ENCODE results near the gene FXYD6.

The FXYD6 gene

GRCh38 chr11:117909611-117910382, 33.3 kb upstream of the FXYD6 start:
- Mint-ChIP-seq H3K36me3 (ENCODE audit: low read depth) (no peaks in the 10 kb centered on the region), H3K4me3 (no peak overlapping the region), H3K9me3 (no peaks in the 10 kb centered on the region), H3K4me1 (peaks cover 34% of the 10 kb centered on the region), H3K27me3 (ENCODE audit: low read depth, poor library complexity) (peaks cover 29% of the 10 kb centered on the region), H3K27ac (no peak overlapping the region)
- TF ChIP-seq CTCF (IDR thresholded peaks at IDR 0.05) = no peak
- DNase-seq = no peak

DNA sequence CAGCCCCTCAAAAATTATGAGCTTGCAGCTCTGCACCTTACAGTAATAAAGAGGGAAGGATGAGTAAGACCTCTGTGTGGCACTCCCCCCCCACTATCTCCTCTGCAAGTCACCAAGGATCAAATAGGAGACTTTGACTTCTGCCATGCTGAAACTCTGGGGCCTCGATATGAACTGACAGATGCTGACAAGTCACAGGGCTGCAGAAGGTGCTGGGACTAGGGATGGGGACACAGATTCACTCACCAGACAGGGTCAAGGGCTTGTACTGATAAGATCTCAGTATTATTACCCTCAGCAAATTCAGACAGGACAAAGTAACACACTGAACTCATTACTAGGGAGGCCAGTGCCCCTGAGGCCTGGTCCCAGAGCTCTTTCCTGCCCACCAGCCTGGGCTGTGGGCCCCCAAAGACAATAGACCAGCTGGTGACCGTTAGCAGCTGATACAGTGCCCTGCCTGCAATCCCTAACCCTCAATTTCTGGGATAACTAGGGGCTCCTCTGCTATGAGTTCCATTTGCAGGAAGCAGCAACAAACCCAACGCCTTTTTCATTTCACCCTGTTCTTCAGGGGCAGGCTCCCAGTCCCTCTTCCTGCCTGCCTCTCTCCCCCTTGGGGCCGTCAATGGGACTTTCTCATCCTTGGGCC, 32.6 kb upstream of the FXYD6 start:
- Mint-ChIP-seq H3K27ac (no peak overlapping the region), H3K36me3 (ENCODE audit: low read depth) (no peaks in the 10 kb centered on the region), H3K27me3 (ENCODE audit: low read depth, poor library complexity) (peaks cover 29% of the 10 kb centered on the region), H3K4me1 (peaks cover 26% of the 10 kb centered on the region), H3K4me3 (no peak overlapping the region), H3K9me3 (no peaks in the 10 kb centered on the region)
- DNase-seq = no peak
- TF ChIP-seq CTCF (IDR thresholded peaks at IDR 0.05) = no peak

- no peak for DNase-seq
- no peak overlapping the region for H3K27ac Mint-ChIP-seq
- no peaks in the 10 kb centered on the region for H3K36me3 Mint-ChIP-seq (ENCODE audit: low read depth)
- peak overlapping the region; percentile 45 for H3K4me3 Mint-ChIP-seq
- H3K4me1 Mint-ChIP-seq = peaks cover 24% of the 10 kb centered on the region
- H3K27me3 Mint-ChIP-seq (ENCODE audit: low read depth, poor library complexity) = peaks cover 29% of the 10 kb centered on the region
- no peaks in the 10 kb centered on the region for H3K9me3 Mint-ChIP-seq
- TF ChIP-seq CTCF (IDR thresholded peaks at IDR 0.05) = no peak
Observed at GRCh38 chr11:117908109-117908895, 31.8 kb upstream of the FXYD6 start.

DNA sequence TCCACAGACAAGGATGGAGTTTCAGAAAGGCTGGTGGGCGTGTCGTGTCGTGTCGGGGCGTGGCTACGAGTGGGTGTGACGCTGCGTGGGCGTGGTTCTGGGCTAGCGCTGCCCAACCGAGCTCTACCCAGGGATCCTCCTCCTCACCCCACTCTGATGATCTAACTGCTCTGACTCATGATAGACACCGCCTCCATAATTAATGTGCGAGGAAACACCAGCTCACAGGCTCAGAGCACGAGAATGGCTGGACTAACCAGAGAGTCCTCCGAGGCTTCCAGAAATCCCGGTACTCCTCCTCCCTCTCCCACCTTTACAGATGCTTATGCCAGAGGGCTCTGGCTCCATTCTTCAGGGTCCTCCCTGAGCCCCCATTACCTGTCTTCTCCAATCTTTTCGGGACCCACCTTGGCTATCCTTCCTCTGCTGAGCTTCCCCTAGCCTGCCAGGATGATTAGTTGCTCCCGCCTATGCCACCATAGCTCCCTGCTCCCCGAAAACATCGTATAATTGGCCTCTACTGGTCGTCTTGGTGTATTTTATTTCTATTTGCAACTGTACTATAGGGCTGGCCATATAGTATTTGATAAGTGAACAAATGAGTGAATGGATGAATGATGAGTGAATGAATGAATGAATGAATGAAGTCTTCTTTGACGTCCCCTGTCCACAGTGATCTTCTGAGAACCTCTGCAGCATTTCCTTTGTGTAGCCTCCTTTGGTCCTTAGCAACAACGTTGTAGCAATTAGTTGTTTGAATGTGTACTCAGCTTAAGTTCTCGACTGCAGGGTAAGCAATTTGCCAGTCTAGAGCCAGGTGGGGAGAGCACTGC, 31.0 kb upstream of the FXYD6 start:
- peak; percentile 92 for DNase-seq
- no peak for TF ChIP-seq CTCF (IDR thresholded peaks at IDR 0.05)
- H3K4me3 Mint-ChIP-seq = peak overlapping the region; percentile 45
- no peaks in the 10 kb centered on the region for H3K9me3 Mint-ChIP-seq
- H3K36me3 Mint-ChIP-seq (ENCODE audit: low read depth) = no peaks in the 10 kb centered on the region
- peaks cover 31% of the 10 kb centered on the region for H3K27me3 Mint-ChIP-seq (ENCODE audit: low read depth, poor library complexity)
- peak overlapping the region; percentile 58 for H3K27ac Mint-ChIP-seq
- peaks cover 24% of the 10 kb centered on the region for H3K4me1 Mint-ChIP-seq

DNA sequence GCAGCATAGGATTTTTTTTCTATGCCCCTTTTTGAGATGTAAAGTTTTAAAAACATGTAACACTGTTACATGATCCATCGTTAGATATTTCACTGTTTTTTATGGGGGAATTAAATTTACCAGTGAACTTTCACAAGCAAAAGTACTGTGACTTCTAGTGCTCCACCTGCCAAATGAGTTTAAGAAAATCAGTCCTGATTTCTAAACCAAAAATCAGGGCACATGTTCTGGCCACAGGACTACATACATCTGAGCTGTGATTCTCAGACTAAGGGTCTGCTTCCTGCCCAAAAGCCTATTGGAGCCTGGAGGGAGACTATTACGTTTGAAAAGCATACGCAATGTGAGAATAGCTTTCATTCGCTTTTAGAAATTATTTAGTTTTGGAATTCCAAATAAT, 30.3 kb upstream of the FXYD6 start:
- no peaks in the 10 kb centered on the region for H3K36me3 Mint-ChIP-seq (ENCODE audit: low read depth)
- H3K4me1 Mint-ChIP-seq = peaks cover 24% of the 10 kb centered on the region
- no peak overlapping the region for H3K27ac Mint-ChIP-seq
- peaks cover 26% of the 10 kb centered on the region for H3K27me3 Mint-ChIP-seq (ENCODE audit: low read depth, poor library complexity)
- no peaks in the 10 kb centered on the region for H3K9me3 Mint-ChIP-seq
- no peak overlapping the region for H3K4me3 Mint-ChIP-seq
- TF ChIP-seq CTCF (IDR thresholded peaks at IDR 0.05) = no peak
- no peak for DNase-seq
